Kidney epithelial cell (primary cell): Measurements from ENCODE around the gene FGF22. TPM values are rescaled to one million over a fixed set of nuclear protein-coding genes. Genes with fewer than 3 reads are reported as not detected.

Experiments
- DNase-seq: peaks from one replicate; pipeline ENCODE4 v3.0.0-alpha.2; 2010; ENCODE audit warnings: low read depth
- H3K27me3 ChIP-seq: 2 replicates; pipeline ENCODE4 v1.6.0; 2011; ENCODE audit warnings: low read length; ENCODE audit not compliant: control insufficient read depth, insufficient read depth
- H3K36me3 ChIP-seq: 2 replicates; pipeline ENCODE4 v1.5.1; 2011; ENCODE audit warnings: low read length; ENCODE audit not compliant: control insufficient read depth, insufficient read depth
- H3K4me3 ChIP-seq: 2 replicates; pipeline ENCODE4 v1.5.1; 2011; ENCODE audit warnings: low read depth, mild to moderate bottlenecking, control low read depth, low read length
- total RNA-seq: library from RNA; depleted of rRNA; stranded (reverse); fragments of >200 nt; gene quantifications from 2 replicates; pipeline ENCODE4 v1.2.3, GENCODE V29; 2015
- TF ChIP-seq, protein P1 (sequence below): IDR thresholded peaks from 2 replicates; pipeline ENCODE4 v1.5.1; 2011; ENCODE audit warnings: mild to moderate bottlenecking, moderate library complexity, low read length, control low read depth, inconsistent platforms; ENCODE audit not compliant: insufficient read depth, poor library complexity, severe bottlenecking

Gene FGF22
- total RNA-seq, 1 donor from 2014 or later: not detected

DNA sequence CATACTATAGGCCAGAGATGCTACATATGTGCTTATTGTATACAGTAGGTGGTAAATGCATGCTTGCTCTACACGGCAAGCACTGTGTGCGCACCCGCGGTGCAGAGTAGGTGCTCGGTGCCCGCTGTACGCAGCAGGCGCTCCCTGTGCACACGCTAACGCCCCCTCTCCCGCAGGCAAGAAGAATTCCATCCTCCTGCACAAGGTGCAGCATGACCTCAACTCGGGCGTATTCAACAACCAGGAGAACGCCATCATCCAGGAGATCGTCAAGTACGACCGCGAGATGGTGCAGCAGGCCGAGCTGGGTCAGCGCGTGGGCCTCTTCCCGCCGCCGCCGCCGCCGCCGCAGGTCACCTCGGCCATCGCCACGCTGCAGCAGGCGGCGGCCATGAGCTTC, 24.1 kb upstream of the FGF22 start:
- DNase-seq: no peak
- H3K36me3 ChIP-seq: peaks cover 5% of the 10 kb centered on the region
- no peak overlapping the region for H3K4me3 ChIP-seq
- peaks cover 4% of the 10 kb centered on the region for H3K27me3 ChIP-seq
- TF ChIP-seq, protein P1, sequence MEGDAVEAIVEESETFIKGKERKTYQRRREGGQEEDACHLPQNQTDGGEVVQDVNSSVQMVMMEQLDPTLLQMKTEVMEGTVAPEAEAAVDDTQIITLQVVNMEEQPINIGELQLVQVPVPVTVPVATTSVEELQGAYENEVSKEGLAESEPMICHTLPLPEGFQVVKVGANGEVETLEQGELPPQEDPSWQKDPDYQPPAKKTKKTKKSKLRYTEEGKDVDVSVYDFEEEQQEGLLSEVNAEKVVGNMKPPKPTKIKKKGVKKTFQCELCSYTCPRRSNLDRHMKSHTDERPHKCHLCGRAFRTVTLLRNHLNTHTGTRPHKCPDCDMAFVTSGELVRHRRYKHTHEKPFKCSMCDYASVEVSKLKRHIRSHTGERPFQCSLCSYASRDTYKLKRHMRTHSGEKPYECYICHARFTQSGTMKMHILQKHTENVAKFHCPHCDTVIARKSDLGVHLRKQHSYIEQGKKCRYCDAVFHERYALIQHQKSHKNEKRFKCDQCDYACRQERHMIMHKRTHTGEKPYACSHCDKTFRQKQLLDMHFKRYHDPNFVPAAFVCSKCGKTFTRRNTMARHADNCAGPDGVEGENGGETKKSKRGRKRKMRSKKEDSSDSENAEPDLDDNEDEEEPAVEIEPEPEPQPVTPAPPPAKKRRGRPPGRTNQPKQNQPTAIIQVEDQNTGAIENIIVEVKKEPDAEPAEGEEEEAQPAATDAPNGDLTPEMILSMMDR: no peak

DNA sequence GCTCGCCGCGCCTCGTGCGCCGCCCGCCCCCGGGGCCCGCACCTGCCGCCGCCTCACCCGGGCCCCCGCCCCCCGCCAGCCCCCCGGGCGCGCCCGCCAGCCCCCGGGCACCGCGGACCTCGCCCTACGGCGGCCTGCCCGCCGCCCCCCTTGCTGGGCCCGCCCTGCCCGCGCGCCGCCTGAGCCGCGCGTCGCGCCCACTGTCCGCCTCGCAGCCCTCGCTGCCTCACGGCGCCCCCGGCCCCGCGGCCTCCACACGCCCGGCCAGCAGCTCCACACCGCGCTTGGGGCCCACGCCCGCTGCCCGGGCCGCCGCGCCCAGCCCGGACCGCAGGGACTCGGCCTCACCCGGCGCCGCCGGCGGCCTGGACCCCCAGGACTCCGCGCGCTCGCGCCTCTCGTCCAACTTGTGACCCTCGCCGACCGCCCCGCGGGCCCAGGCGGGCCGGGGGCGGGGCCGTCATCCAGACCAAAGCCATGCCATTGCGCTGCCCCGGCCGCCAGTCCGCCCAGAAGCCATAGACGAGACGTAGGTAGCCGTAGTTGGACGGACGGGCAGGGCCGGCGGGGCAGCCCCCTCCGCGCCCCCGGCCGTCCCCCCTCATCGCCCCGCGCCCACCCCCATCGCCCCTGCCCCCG, 23.5 kb upstream of the FGF22 start:
- DNase-seq: no peak
- Histone ChIP-seq H3K36me3 (peaks cover 5% of the 10 kb centered on the region), H3K4me3 (no peak overlapping the region), H3K27me3 (peaks cover 4% of the 10 kb centered on the region)
- TF ChIP-seq, protein P1: no peak

DNA sequence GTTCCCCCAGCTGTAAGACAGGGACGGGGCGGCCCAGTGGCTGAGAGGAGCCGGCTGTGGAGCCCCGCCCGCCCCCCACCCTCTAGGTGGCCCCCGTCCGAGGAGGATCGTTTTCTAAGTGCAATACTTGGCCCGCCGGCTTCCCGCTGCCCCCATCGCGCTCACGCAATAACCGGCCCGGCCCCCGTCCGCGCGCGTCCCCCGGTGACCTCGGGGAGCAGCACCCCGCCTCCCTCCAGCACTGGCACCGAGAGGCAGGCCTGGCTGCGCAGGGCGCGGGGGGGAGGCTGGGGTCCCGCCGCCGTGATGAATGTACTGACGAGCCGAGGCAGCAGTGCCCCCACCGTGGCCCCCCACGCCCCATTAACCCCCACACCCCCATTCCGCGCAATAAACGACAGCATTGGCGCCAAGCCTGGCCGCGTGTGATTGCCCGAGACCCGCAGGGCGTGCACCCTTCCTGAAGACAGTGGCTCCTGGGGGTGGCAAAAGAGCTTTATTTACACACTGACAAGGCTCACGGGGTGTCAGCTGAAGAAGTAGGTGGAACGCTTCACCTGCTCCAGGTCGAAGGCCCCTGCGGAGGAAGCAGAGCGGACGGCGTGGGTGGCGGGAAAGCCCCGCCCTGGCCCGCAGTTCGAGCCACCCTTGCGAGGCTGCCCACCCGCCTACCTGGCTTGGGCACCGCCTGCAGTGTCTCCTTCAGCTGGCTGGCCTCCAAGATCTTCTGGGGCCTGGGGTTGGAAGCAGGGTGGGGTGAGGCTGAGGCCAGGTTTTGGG, 22.7 kb upstream of the FGF22 start:
- TF ChIP-seq, protein P1: no peak
- Histone ChIP-seq H3K36me3 (peaks cover 5% of the 10 kb centered on the region), H3K4me3 (no peak overlapping the region), H3K27me3 (peaks cover 4% of the 10 kb centered on the region)
- DNase-seq: no peak

DNA sequence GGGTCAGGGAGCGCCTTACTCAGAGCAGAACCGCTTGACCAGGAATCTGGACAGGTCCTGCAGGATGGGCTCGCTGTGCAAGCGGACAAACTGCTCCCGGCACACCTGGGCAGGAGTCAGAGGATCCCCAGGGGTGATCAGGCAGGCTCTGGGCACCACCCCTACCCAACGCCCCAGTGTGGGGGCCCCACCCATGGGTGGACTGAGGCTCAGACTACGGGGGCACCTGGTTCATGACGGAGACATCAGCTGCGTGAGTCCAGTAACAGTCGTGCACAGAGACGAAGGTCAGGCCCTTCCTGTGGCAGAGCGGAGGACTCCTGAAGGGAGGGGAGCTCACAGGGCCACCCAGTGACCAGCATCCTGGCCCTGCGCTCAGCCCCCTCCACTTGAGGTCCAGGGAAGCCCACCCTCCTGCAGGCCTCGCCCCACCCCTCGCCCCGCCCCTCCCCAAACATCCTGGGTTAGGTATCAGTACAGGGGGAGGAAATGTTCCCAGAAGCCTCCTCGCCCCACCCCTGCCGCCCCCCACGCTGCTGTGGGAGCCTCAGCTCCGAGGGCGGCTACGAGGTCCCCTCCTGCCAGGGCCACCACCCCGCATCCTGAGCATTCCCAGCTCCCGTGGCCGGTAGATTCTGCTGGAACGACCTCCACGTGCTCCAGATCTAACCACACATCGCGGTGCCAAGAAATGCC, 22.0 kb upstream of the FGF22 start:
- H3K36me3 ChIP-seq: peaks cover 5% of the 10 kb centered on the region
- no peak for DNase-seq
- no peak overlapping the region for H3K4me3 ChIP-seq
- TF ChIP-seq, protein P1: no peak
- H3K27me3 ChIP-seq: peaks cover 4% of the 10 kb centered on the region

DNA sequence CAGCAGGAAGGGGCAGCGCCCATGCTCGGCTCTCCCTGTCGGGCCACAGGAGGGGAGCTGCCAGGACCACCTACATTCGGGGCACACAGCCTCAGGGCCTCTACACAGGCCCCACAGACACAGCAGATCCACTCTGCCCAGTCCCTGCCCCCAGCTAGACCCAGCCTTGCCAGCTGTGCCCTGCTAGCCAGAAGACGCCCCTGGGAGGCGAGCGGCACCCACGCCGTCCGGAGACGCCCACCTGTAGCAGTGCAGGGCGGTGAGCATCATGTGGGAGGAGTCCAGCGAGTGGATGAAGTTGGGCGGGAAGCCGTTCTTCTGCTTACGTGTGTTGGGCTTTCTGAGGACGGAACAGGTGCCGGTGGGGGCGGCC, 21.4 kb upstream of the FGF22 start:
- Histone ChIP-seq H3K36me3 (peaks cover 5% of the 10 kb centered on the region), H3K27me3 (no peaks in the 10 kb centered on the region), H3K4me3 (no peak overlapping the region)
- DNase-seq: no peak
- TF ChIP-seq, protein P1: no peak
